Neural progenitor cell (in vitro differentiated cells): ENCODE data around the gene ARHGAP23.

ENCODE experiments used
- EZH2 ChIP-seq: fragments of 200-600 bp; sonication (generic); IDR thresholded peaks from 2 replicates; pipeline ENCODE4 v1.6.1; 2017; ENCODE audit warnings: antibody characterized with exemption, mild to moderate bottlenecking, moderate library complexity
- EZH2phosphoT487 ChIP-seq: fragments of 200-600 bp; sonication (generic); IDR thresholded peaks from 2 replicates; pipeline ENCODE4 v1.6.1; 2017; ENCODE audit warnings: antibody characterized with exemption
- TF ChIP-seq, protein P1 (sequence below): fragments of 200-600 bp; sonication (generic); IDR thresholded peaks from 2 replicates; pipeline ENCODE4 v1.5.1; 2017; ENCODE audit warnings: antibody characterized with exemption, mild to moderate bottlenecking

DNA sequence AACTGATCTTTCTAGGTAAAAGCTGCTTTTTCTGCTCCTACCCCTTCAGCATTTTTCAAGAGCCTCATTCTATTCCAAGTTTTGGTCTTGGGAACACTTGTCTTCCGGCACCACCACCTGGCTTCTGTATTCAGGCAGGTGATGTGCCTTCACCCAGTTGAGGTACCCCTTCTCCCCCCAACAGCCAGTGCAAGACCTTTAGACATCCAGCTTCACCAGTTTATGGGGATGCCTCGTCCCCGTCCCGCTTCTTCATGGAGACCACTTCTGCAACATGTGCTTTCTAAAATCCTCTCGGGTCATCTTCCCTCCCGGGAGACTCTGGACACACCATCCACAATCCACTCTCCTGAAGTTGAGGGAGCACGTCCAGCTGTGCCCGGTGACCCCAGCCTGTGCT lies 107.6 kb downstream of the ARHGAP23 start:
- TF ChIP-seq, protein P1, sequence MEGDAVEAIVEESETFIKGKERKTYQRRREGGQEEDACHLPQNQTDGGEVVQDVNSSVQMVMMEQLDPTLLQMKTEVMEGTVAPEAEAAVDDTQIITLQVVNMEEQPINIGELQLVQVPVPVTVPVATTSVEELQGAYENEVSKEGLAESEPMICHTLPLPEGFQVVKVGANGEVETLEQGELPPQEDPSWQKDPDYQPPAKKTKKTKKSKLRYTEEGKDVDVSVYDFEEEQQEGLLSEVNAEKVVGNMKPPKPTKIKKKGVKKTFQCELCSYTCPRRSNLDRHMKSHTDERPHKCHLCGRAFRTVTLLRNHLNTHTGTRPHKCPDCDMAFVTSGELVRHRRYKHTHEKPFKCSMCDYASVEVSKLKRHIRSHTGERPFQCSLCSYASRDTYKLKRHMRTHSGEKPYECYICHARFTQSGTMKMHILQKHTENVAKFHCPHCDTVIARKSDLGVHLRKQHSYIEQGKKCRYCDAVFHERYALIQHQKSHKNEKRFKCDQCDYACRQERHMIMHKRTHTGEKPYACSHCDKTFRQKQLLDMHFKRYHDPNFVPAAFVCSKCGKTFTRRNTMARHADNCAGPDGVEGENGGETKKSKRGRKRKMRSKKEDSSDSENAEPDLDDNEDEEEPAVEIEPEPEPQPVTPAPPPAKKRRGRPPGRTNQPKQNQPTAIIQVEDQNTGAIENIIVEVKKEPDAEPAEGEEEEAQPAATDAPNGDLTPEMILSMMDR: no peak
- TF ChIP-seq EZH2: no peak
- no peak for TF ChIP-seq EZH2phosphoT487
